BLaER1 (cell line): ENCODE data around the gene ERN2.
"Not testable (repeated sequence)": the region's sequence is repeated elsewhere in the genome, so short reads cannot be mapped to it uniquely, and the experiment has no call there.

Source experiments
- H3K27ac ChIP-seq: shearing (Covaris generic); formaldehyde crosslinking; 2 replicates; pipeline ENCODE4 v1.8.1; 2022
- H3K27me3 ChIP-seq: shearing (Covaris generic); formaldehyde crosslinking; 2 replicates; pipeline ENCODE4 v1.8.1; 2022
- H3K36me3 ChIP-seq: shearing (Covaris generic); formaldehyde crosslinking; 2 replicates; pipeline ENCODE4 v1.8.1; 2022
- H3K4me1 ChIP-seq: shearing (Covaris generic); formaldehyde crosslinking; 2 replicates; pipeline ENCODE4 v1.8.1; 2022
- H3K4me2 ChIP-seq: shearing (Covaris generic); formaldehyde crosslinking; 2 replicates; pipeline ENCODE4 v1.8.1; 2022
- H3K4me3 ChIP-seq: shearing (Covaris generic); formaldehyde crosslinking; 2 replicates; pipeline ENCODE4 v1.8.1; 2022
- H3K9ac ChIP-seq: shearing (Covaris generic); formaldehyde crosslinking; 2 replicates; pipeline ENCODE4 v1.8.1; 2022
- H3K9me3 ChIP-seq: shearing (Covaris generic); formaldehyde crosslinking; 2 replicates; pipeline ENCODE4 v1.8.1; 2022
- H4K20me1 ChIP-seq: shearing (Covaris generic); formaldehyde crosslinking; 2 replicates; pipeline ENCODE4 v1.8.1; 2022
- Cebpa-rat ChIP-seq: shearing (Covaris generic); IDR thresholded peaks from 2 replicates; pipeline ENCODE4 v1.8.1; 2022

Gene ERN2

DNA sequence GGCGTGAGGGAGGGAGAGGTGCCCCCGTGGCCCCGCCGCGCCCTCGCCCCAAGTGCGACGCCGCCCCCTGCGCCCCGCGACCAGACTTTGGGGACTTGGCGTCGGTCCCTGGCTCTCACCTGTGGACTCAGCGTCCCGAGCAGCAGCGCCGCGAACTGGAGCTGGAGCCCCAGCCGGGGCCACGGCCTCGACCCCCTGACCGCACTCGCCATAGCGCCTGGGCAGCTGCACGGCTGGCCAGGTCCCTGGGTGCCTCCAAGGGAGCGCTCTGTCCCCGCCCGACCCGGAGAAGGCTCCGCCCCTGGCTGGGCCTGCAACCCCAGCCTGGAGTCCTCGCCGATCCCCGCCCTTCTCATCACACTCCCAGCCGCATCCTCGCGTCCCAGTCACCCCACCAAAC lies at the start of gene ERN2:
Gene ERN2, minus strand, starts transcription at position 247 of the 400 bp plus-strand sequence. Its CDS starts 35 bp downstream, at position 212.
- peaks cover 17% of the 10 kb centered on the region for H3K9me3 ChIP-seq
- no peak within 1 kb of the TSS for H3K4me3 ChIP-seq
- no peak for TF ChIP-seq Cebpa-rat
- H3K27me3 ChIP-seq: no peaks in the 10 kb centered on the region
- H3K4me1 ChIP-seq: no peaks in the 10 kb centered on the region
- no peak within 1 kb of the TSS for H3K27ac ChIP-seq
- H3K9ac ChIP-seq: no peak within 1 kb of the TSS
- H3K36me3 ChIP-seq: no peaks in the 10 kb centered on the region
- H4K20me1 ChIP-seq: no peaks in the 10 kb centered on the region
- H3K4me2 ChIP-seq: no peak within 1 kb of the TSS

DNA sequence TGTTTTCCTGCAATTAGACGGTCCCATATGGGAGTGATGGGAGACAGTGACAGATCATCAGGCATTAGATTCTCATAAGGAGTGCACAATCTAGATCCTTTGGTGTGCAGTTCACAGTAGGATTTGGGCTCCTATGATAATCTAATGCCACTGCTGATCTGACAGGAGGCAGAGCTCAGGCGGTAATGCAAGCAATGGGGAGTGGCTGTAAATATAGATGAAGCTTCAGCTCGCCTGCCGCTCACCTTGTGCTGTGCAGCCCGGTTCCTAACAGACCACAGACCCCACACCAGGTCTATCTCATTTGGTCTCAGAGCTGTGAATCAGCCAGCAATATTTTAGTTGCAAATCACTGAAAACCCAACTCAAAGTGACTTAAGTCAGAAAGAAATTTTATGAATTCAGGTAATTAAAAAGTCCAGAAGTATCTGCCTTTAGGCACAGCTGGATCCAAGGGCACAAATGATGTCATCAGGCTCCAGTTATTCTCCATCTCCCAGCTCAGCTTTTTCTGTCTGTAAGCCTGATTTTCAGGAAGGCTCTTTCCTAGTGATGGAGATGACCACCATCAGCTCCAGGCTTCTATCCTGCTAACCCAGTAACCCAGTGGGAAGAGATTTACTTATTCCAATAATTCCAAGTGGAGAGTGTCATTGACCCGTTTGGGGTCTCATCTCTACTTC lies 45.1 kb upstream of the ERN2 start:
- Histone ChIP-seq H3K4me2 (no peak overlapping the region), H3K27ac (no peak overlapping the region), H3K9me3 (peaks cover 21% of the 10 kb centered on the region), H3K4me1 (no peaks in the 10 kb centered on the region), H3K4me3 (no peak overlapping the region), H3K36me3 (no peaks in the 10 kb centered on the region), H4K20me1 (no peaks in the 10 kb centered on the region), H3K27me3 (no peaks in the 10 kb centered on the region), H3K9ac (no peak overlapping the region)
- TF ChIP-seq Cebpa-rat: no peak

DNA sequence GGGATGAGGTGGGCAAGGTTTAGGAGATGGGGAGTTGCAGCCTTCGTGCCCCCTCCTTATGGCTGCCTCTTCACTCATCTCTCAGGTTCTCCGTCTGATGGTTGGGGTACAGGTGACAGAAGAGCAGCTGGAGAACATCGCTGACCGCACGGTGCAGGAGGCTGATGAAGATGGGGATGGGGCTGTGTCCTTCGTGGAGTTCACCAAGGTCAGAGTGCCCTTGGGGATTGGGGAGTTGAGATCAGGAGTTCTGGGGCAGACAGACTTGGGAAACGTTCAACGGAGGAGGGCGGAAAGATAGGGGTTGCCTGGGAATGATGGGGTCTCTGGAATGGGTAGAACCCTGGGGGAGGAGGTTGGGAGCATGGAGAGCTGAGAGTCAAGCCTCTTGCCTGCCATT lies 44.1 kb upstream of the ERN2 start:
- no peak overlapping the region for H3K9ac ChIP-seq
- H3K4me2 ChIP-seq: no peak overlapping the region
- no peak overlapping the region for H3K27ac ChIP-seq
- H3K27me3 ChIP-seq: no peaks in the 10 kb centered on the region
- no peaks in the 10 kb centered on the region for H3K36me3 ChIP-seq
- TF ChIP-seq Cebpa-rat: no peak
- peaks cover 21% of the 10 kb centered on the region for H3K9me3 ChIP-seq
- H4K20me1 ChIP-seq: no peaks in the 10 kb centered on the region
- no peak overlapping the region for H3K4me3 ChIP-seq
- no peaks in the 10 kb centered on the region for H3K4me1 ChIP-seq

DNA sequence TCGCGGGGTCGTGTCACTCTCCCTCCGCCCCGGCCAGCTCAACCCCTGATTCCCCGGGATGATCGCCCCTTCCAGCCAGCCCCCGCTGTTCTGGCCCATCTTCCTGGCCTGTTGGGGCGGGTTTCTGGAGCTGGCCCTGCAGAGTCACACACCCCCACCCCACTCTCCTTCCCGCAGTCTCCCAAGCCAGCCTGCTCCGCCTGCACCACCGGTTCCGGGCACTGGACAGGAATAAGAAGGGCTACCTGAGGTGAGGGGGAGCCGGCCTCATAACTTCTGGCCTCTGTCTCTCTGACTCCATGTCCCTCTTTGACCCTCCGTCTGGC lies 42.4 kb upstream of the ERN2 start:
- H3K36me3 ChIP-seq: no peaks in the 10 kb centered on the region
- no peak overlapping the region for H3K4me3 ChIP-seq
- H3K4me2 ChIP-seq: no peak overlapping the region
- H3K9ac ChIP-seq: no peak overlapping the region
- no peaks in the 10 kb centered on the region for H3K27me3 ChIP-seq
- H4K20me1 ChIP-seq: no peaks in the 10 kb centered on the region
- H3K4me1 ChIP-seq: no peaks in the 10 kb centered on the region
- TF ChIP-seq Cebpa-rat: no peak
- H3K27ac ChIP-seq: no peak overlapping the region
- H3K9me3 ChIP-seq: peaks cover 21% of the 10 kb centered on the region

DNA sequence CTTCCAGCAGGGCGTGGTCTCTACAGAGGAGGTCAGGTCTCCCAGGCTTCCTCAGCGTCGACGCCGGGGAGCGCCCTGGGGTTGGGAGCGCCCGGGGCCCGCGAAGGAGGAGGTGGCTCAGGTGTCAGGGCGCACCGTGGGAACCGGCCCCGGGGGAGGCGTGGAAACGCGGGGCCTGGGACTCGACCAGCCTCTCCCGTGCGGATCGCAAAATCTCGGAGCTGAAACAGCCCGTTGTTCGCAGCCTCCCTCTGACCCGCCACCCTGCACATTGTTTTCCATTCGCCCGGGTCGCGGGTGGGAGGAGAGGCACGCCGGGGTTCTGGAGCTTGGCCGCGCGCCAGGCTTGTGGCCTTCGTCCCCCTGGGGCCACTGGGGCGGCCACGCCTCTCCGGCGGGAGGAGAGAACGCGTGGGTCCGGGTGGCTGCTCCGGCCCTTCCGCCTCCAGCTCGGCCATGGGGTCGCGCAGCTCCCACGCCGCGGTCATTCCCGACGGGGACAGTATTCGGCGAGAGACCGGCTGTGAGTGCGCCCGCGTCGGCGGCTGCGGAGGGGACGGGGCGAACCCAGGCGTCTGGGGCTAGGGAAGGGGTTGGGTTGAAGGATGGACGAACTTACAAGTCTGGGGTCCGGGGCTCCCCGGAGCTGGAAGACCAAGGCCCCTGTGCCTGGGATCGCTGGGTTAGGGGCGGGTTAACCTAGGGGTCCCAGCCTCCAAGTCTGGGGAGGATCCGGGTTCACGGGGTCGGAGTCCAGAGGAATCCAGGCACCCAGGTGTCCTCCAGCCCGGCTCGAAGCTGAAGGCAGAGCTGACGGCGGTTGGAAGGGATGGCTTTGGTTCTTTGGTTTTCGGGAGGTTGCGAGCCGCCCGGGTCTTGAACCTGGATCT lies 41.8 kb upstream of the ERN2 start, which contains the start of gene CHP2:
Gene CHP2, plus strand, starts transcription at position 433 of the 890 bp plus-strand sequence. Its CDS starts 24 bp downstream, at position 457.
- Histone ChIP-seq H3K9ac (no peak within 1 kb of the TSS), H4K20me1 (no peaks in the 10 kb centered on the region), H3K4me2 (no peak within 1 kb of the TSS), H3K36me3 (no peaks in the 10 kb centered on the region), H3K27me3 (no peaks in the 10 kb centered on the region), H3K27ac (no peak within 1 kb of the TSS), H3K4me3 (no peak within 1 kb of the TSS), H3K9me3 (peaks cover 21% of the 10 kb centered on the region), H3K4me1 (no peaks in the 10 kb centered on the region)
- no peak for TF ChIP-seq Cebpa-rat

DNA sequence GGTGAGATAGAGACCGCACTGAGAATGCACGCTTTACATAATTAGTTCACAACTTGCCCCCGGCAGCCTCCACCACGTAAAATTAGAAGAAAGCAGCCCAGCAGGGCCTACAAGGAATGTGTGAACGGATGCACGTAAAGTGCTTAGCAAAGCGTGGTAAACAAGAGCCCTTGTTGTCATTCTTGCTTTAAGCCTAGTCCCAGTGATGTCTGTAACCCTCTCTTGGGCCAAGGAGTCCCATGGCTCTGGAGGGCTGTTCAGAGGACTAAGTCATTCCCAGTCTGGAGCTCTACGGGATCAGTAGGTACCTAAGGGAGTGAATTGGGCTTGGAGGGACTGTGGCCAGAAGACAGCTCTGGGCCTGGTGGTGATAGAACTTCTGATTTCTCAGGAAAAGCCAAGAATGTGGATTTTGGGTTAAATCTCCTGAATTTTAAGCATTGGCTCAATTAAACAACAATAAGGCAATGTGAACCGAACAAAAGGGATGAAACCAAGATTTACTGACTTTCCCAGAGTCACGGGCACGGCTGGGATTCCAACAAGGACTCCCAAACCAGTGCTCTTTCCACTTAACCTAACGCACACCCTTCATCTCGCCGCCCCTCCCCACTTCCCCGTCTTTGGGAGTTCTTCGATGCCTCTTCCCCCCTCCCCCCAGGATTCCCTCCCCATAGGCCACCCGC lies 41.0 kb upstream of the ERN2 start:
- Histone ChIP-seq H3K9ac (no peak overlapping the region), H3K4me1 (no peaks in the 10 kb centered on the region), H3K4me2 (no peak overlapping the region), H3K4me3 (no peak overlapping the region), H3K9me3 (peaks cover 21% of the 10 kb centered on the region), H4K20me1 (no peaks in the 10 kb centered on the region), H3K27me3 (no peaks in the 10 kb centered on the region), H3K36me3 (no peaks in the 10 kb centered on the region), H3K27ac (no peak overlapping the region)
- TF ChIP-seq Cebpa-rat: no peak

DNA sequence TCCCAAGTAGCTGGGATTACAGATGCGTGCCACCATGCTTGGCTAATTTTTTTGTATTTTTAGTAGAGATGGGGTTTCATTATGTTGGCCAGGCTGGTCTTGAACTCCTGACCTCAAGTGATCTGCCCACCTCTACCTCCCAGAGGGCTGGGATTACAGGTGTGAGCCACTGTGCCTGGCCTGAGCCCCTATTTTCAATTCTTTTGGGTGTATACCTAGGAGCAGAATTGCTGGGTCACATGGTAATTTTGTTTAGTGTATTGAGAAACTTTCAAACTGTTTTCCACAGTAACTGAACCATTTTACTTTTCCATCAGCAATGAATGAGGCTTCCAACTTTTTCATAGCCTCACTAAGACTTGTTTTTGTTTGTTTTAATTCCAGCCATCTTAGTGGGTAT lies 38.0 kb upstream of the ERN2 start:
- H3K4me2 ChIP-seq, H3K9ac ChIP-seq, H3K4me3 ChIP-seq, H3K27me3 ChIP-seq, H3K4me1 ChIP-seq, H3K27ac ChIP-seq, H3K36me3 ChIP-seq, H4K20me1 ChIP-seq: not testable (repeated sequence)
- peaks cover 21% of the 10 kb centered on the region for H3K9me3 ChIP-seq

DNA sequence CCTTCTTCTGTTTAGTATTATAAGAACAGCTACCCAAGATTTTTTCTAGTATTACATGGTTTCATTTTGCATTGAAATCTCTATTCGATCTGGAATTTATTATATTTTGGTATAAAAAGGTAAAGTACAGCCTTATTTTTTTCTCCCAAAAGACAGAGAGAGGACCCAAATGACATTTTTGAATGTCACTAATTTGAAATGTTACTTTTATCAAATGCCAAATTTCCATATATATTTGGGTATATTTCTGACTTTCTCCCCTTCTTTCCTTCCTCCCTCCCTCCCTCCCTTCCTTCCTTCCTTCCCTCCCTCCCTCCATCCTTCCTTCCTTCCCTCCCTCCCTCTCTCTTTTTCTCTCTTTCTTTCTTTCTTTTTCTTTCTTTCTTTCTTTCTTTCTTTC lies 35.6 kb upstream of the ERN2 start:
- Histone ChIP-seq H3K9ac (no peak overlapping the region), H3K4me1 (no peaks in the 10 kb centered on the region), H3K4me2 (no peak overlapping the region), H3K36me3 (no peaks in the 10 kb centered on the region), H4K20me1 (no peaks in the 10 kb centered on the region), H3K27me3 (no peaks in the 10 kb centered on the region), H3K4me3 (no peak overlapping the region), H3K9me3 (no peaks in the 10 kb centered on the region), H3K27ac (no peak overlapping the region)
- TF ChIP-seq Cebpa-rat: no peak

DNA sequence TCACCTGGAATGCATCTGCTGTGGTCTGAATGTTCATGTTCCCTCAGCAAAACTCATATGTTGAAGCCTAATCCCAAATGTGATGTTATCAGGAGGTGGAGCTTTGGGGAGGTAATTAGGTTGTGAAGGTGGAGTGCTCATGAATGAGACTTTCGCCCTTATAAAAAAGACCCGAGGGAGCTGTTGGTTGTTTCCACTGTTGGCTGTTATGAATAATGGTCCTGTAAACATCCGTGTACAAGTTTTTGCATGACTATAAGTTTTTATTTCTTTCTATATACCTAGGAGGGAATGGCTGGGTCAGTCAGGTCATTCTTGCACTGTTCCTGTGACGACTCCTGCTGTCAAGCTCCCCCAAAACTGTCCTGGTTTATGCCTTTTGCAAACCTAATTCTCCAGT lies 32.2 kb upstream of the ERN2 start:
- Histone ChIP-seq H3K4me1 (no peaks in the 10 kb centered on the region), H3K36me3 (no peaks in the 10 kb centered on the region), H3K9me3 (no peaks in the 10 kb centered on the region), H3K4me2 (no peak overlapping the region), H3K27ac (no peak overlapping the region), H4K20me1 (no peaks in the 10 kb centered on the region), H3K4me3 (no peak overlapping the region), H3K27me3 (no peaks in the 10 kb centered on the region), H3K9ac (no peak overlapping the region)
- TF ChIP-seq Cebpa-rat: no peak

DNA sequence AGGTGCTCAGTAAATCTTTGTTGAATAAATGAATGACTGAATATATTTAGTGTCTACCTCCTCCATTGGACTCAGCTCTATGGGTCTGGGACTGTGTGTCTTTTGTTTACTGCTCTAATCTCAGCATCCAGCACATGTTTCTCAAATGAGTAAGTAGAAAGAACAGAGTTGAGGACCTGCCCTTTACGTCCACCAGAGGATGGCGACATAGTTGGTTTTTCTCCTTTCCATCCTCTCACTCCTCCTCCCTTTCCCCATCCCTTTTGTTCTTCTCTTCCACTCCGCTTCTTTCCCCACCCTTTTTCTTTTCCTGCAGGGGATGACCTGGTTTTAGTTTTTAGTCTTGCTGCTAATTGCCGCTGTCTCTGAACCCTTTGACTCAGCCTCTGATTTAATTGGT lies 29.7 kb upstream of the ERN2 start:
- Histone ChIP-seq H3K4me1 (no peaks in the 10 kb centered on the region), H3K4me2 (no peak overlapping the region), H3K36me3 (no peaks in the 10 kb centered on the region), H3K27me3 (no peaks in the 10 kb centered on the region), H3K27ac (no peak overlapping the region), H3K9ac (no peak overlapping the region), H4K20me1 (no peaks in the 10 kb centered on the region), H3K9me3 (no peaks in the 10 kb centered on the region), H3K4me3 (no peak overlapping the region)
- TF ChIP-seq Cebpa-rat: no peak
